Activated T-cell treated with anti-CD3 and anti-CD28 coated beads, Interleukin-2, amount 50 U/mL, for 4 hours (primary cell): ENCODE measurements around the gene AGO4. TPM values are rescaled to one million over a fixed set of nuclear protein-coding genes. Genes with fewer than 3 reads are reported as not detected.
"Not testable (repeated sequence)": the region's sequence is repeated elsewhere in the genome, so short reads cannot be mapped to it uniquely, and the experiment has no call there.

Experiments
- ATAC-seq, 2 donors: fragments of 200-7000 bp; cut with Tn5 transposase; one replicate each; pipeline ENCODE4 v1.10.0; 2021
- DNase-seq: peaks from one replicate; pipeline ENCODE4 v3.0.0-alpha.2; 2020
- H3K27me3 Mint-ChIP-seq: one replicate; pipeline ENCODE4 v1.8.0; 2021; ENCODE audit warnings: low read depth, mixed read lengths
- H3K36me3 Mint-ChIP-seq: one replicate; pipeline ENCODE4 v1.8.0; 2022; ENCODE audit warnings: mixed read lengths; ENCODE audit not compliant: insufficient read depth
- H3K4me1 Mint-ChIP-seq: one replicate; pipeline ENCODE4 v1.8.0; 2021; ENCODE audit warnings: low read depth, mixed read lengths
- H3K4me3 Mint-ChIP-seq: one replicate; pipeline ENCODE4 v1.8.0; 2021; ENCODE audit warnings: mild to moderate bottlenecking, moderate library complexity, mixed read lengths
- H3K9me3 Mint-ChIP-seq: one replicate; pipeline ENCODE4 v1.8.0; 2021; ENCODE audit warnings: mixed read lengths
- total RNA-seq, 3 donors: library from RNA; stranded (reverse); gene quantifications; one replicate each; pipeline ENCODE4 v1.2.1, GENCODE V29; 2021

The AGO4 gene
- total RNA-seq, 3 donors from 2014 or later: 1.9 to 3.1 (median 2.9) TPM

- Mint-ChIP-seq H3K27me3 (no peaks in the 10 kb centered on the region), H3K4me3 (no peak overlapping the region), H3K9me3 (no peaks in the 10 kb centered on the region), H3K4me1 (peaks cover 48% of the 10 kb centered on the region), H3K36me3 (peaks cover 23% of the 10 kb centered on the region)
- DNase-seq: no peak
- ATAC-seq: no peak
Measured at GRCh38 chr1:35886577-35887431, 79.0 kb downstream of the AGO4 start.

- Mint-ChIP-seq H3K4me3 (no peak overlapping the region), H3K4me1 (peaks cover 41% of the 10 kb centered on the region), H3K9me3 (no peaks in the 10 kb centered on the region), H3K27me3 (no peaks in the 10 kb centered on the region), H3K36me3 (peaks cover 25% of the 10 kb centered on the region)
- ATAC-seq: no peak
- DNase-seq: no peak
Measured at GRCh38 chr1:35887508-35887907, 79.7 kb downstream of the AGO4 start.

- DNase-seq (no peak), ATAC-seq (no peak)
- H3K4me1 Mint-ChIP-seq: peaks cover 37% of the 10 kb centered on the region
- no peaks in the 10 kb centered on the region for H3K27me3 Mint-ChIP-seq
- peaks cover 27% of the 10 kb centered on the region for H3K36me3 Mint-ChIP-seq
- no peaks in the 10 kb centered on the region for H3K9me3 Mint-ChIP-seq
- H3K4me3 Mint-ChIP-seq: no peak overlapping the region
Measured at GRCh38 chr1:35888255-35888654, 80.4 kb downstream of the AGO4 start.

GRCh38 chr1:35888981-35889380 is 81.2 kb downstream of the AGO4 start:
- peaks cover 29% of the 10 kb centered on the region for H3K36me3 Mint-ChIP-seq
- peaks cover 33% of the 10 kb centered on the region for H3K4me1 Mint-ChIP-seq
- H3K4me3 Mint-ChIP-seq, ATAC-seq, H3K27me3 Mint-ChIP-seq, DNase-seq, H3K9me3 Mint-ChIP-seq: not testable (repeated sequence)

GRCh38 chr1:35893051-35893879 is 85.4 kb downstream of the AGO4 start:
- H3K9me3 Mint-ChIP-seq: no peaks in the 10 kb centered on the region
- no peaks in the 10 kb centered on the region for H3K27me3 Mint-ChIP-seq
- H3K4me3 Mint-ChIP-seq: no peak overlapping the region
- DNase-seq (no peak), ATAC-seq (no peak)
- peaks cover 40% of the 10 kb centered on the region for H3K36me3 Mint-ChIP-seq
- no peaks in the 10 kb centered on the region for H3K4me1 Mint-ChIP-seq

GRCh38 chr1:35894183-35894582 is 86.4 kb downstream of the AGO4 start:
- no peaks in the 10 kb centered on the region for H3K9me3 Mint-ChIP-seq
- no peaks in the 10 kb centered on the region for H3K4me1 Mint-ChIP-seq
- H3K36me3 Mint-ChIP-seq: peaks cover 39% of the 10 kb centered on the region
- ATAC-seq: no peak
- no peak overlapping the region for H3K4me3 Mint-ChIP-seq
- H3K27me3 Mint-ChIP-seq: no peaks in the 10 kb centered on the region
- no peak for DNase-seq

GRCh38 chr1:35894656-35895055 is 86.8 kb downstream of the AGO4 start:
- no peaks in the 10 kb centered on the region for H3K9me3 Mint-ChIP-seq
- H3K4me1 Mint-ChIP-seq: no peaks in the 10 kb centered on the region
- peaks cover 39% of the 10 kb centered on the region for H3K36me3 Mint-ChIP-seq
- no peak for ATAC-seq
- no peak for DNase-seq
- no peak overlapping the region for H3K4me3 Mint-ChIP-seq
- no peaks in the 10 kb centered on the region for H3K27me3 Mint-ChIP-seq

GRCh38 chr1:35899941-35900340 is 92.1 kb downstream of the AGO4 start:
- Mint-ChIP-seq H3K4me3 (no peak overlapping the region), H3K9me3 (no peaks in the 10 kb centered on the region), H3K27me3 (no peaks in the 10 kb centered on the region), H3K4me1 (no peaks in the 10 kb centered on the region), H3K36me3 (peaks cover 36% of the 10 kb centered on the region)
- DNase-seq (no peak), ATAC-seq (no peak)

- Mint-ChIP-seq H3K27me3 (no peaks in the 10 kb centered on the region), H3K9me3 (no peaks in the 10 kb centered on the region), H3K4me3 (no peak overlapping the region), H3K4me1 (no peaks in the 10 kb centered on the region), H3K36me3 (peaks cover 32% of the 10 kb centered on the region)
- ATAC-seq (no peak), DNase-seq (no peak)
Measured at GRCh38 chr1:35901235-35901634, 93.4 kb downstream of the AGO4 start.

GRCh38 chr1:35902671-35903070 is 94.9 kb downstream of the AGO4 start:
- DNase-seq (no peak), ATAC-seq (no peak)
- no peaks in the 10 kb centered on the region for H3K27me3 Mint-ChIP-seq
- no peaks in the 10 kb centered on the region for H3K4me1 Mint-ChIP-seq
- H3K4me3 Mint-ChIP-seq: no peak overlapping the region
- H3K9me3 Mint-ChIP-seq: no peaks in the 10 kb centered on the region
- peaks cover 32% of the 10 kb centered on the region for H3K36me3 Mint-ChIP-seq

Other genes with a start within 250 kb of the AGO4 start
- gene TFAP2E, start 234.7 kb upstream of the AGO4 start, total RNA-seq: 1 to 10 TPM in 1 of 3 donors, under 1 TPM in 2; 0.55 to 1.3 (median 0.76) TPM
- gene PSMB2, start 166.5 kb upstream of the AGO4 start, total RNA-seq: 100 to 1,000 TPM; 169 to 196 (median 191) TPM
- 10 to 100 TPM; 19.5 to 20.6 (median 19.9) TPM for gene C1orf216, start 89.1 kb upstream of the AGO4 start, total RNA-seq
- 10 to 100 TPM; 34.6 to 39.2 (median 35.7) TPM for gene CLSPN, start 38.0 kb upstream of the AGO4 start, total RNA-seq
- 10 to 100 TPM; 32.1 to 35.7 (median 33.7) TPM for gene AGO1, start 75.2 kb downstream of the AGO4 start, total RNA-seq
- 10 to 100 TPM; 20.3 to 22.8 (median 21.9) TPM for gene AGO3, start 123.1 kb downstream of the AGO4 start, total RNA-seq